B cell (primary cell): ENCODE measurements around the gene TFEB. TPM values are rescaled to one million over a fixed set of nuclear protein-coding genes. Genes with fewer than 3 reads are reported as not detected.

Source experiments
- ATAC-seq: fragments of 200-7000 bp; cut with Tn5 transposase; one replicate; pipeline ENCODE4 v1.10.0; 2021; ENCODE audit warnings: low read depth, mild to moderate bottlenecking, moderate number of reproducible peaks, moderate library complexity
- CTCF ChIA-PET: fragments of 350-600 bp; sonication (Branson Sonifier 250); formaldehyde crosslinking; loops from one replicate; lab custom pipeline; 2021; ENCODE audit warnings: antibody characterized with exemption, inconsistent platforms; lab: Charles Lee
- POLR2A ChIA-PET: fragments of 350-600 bp; sonication (Branson Sonifier 250); formaldehyde crosslinking; loops from one replicate; lab custom pipeline; 2021; ENCODE audit warnings: antibody characterized with exemption; lab: Charles Lee
- DNase-seq: peaks from one replicate; pipeline ENCODE4 v3.0.0; 2013
- H2AFZ ChIP-seq: 2 replicates; pipeline ENCODE4 v1.6.1; 2012; ENCODE audit warnings: mild to moderate bottlenecking, low read depth, low read length; ENCODE audit not compliant: insufficient read depth, poor library complexity, severe bottlenecking
- H3K27ac ChIP-seq, 2 donors: 1 replicate in 1 of 2; 2 replicates in 1 of 2; pipeline ENCODE4 v1.5.1; 2012 to 2013; ENCODE audit warnings: low read length in 2 of 2, mild to moderate bottlenecking in 2 of 2, moderate library complexity in 1 of 2
- H3K27me3 ChIP-seq, 4 experiments: fragments of 200-600 bp in 1 of 4; sonication (generic) in 1 of 4; replicated peaks in 1 of 4; 1 replicate in 2 of 4; 2 replicates in 2 of 4; pipeline versions ENCODE4 v1.6.1 to v1.7.0; 2013 to 2016; ENCODE audit warnings: low read length in 3 of 4, mild to moderate bottlenecking in 2 of 4, mixed read lengths in 1 of 4, moderate library complexity in 1 of 4; ENCODE audit not compliant: insufficient read depth in 4 of 4, control insufficient read depth in 3 of 4; ENCODE audit errors: control extremely low read depth in 1 of 4
- H3K36me3 ChIP-seq, 2 experiments: replicated peaks in 1 of 2; 1 replicate in 1 of 2; 2 replicates in 1 of 2; pipeline versions ENCODE4 v1.6.1 to v1.7.1; 2013; ENCODE audit warnings: low read length in 1 of 2; ENCODE audit not compliant: insufficient read depth in 2 of 2, control insufficient read depth in 1 of 2; ENCODE audit errors: control extremely low read depth in 1 of 2, extremely low read depth in 1 of 2
- H3K4me1 ChIP-seq, 2 donors: fragments of 200-600 bp in 1 of 2; sonication (generic) in 1 of 2; 1 replicate in 1 of 2; 2 replicates in 1 of 2; pipeline versions ENCODE4 v1.5.1 to v1.6.1; 2013 to 2017; ENCODE audit warnings: low read length in 2 of 2; ENCODE audit not compliant: control insufficient read depth in 2 of 2, insufficient read depth in 2 of 2
- H3K4me2 ChIP-seq: replicated peaks from 2 replicates; pipeline ENCODE3; 2012; ENCODE audit warnings: mild to moderate bottlenecking, low read depth, low read length; ENCODE audit not compliant: poor library complexity, severe bottlenecking
- H3K4me3 ChIP-seq, 5 experiments: fragments of 200-600 bp in 1 of 5; sonication (generic) in 1 of 5; 1 replicate in 3 of 5; 2 replicates in 2 of 5; pipeline versions ENCODE4 v1.5.1 to v1.7.0; 2011 to 2016; ENCODE audit warnings: low read length in 4 of 5, mild to moderate bottlenecking in 4 of 5, low read depth in 2 of 5, control low read depth in 1 of 5, moderate library complexity in 1 of 5; ENCODE audit not compliant: insufficient read depth in 1 of 5; ENCODE audit errors: control extremely low read depth in 1 of 5, extremely low read depth in 1 of 5
- H3K79me2 ChIP-seq: fragments of 200-600 bp; sonication (generic); one replicate; pipeline ENCODE4 v1.6.0; 2016; ENCODE audit warnings: low read length; ENCODE audit not compliant: control insufficient read depth, insufficient read depth
- H3K9ac ChIP-seq: fragments of 200-600 bp; sonication (generic); 2 replicates; pipeline ENCODE4 v1.6.1; 2017; ENCODE audit warnings: mild to moderate bottlenecking, low read length, moderate library complexity
- H3K9me3 ChIP-seq, 3 donors: one replicate each; pipeline versions ENCODE4 v1.6.1 to v1.7.1; 2013; ENCODE audit warnings: low read length in 2 of 3; ENCODE audit not compliant: control insufficient read depth in 2 of 3, insufficient read depth in 1 of 3; ENCODE audit errors: control extremely low read depth in 1 of 3
- H4K20me1 ChIP-seq: 2 replicates; pipeline ENCODE4 v1.6.0; 2012; ENCODE audit warnings: mild to moderate bottlenecking, low read length; ENCODE audit not compliant: insufficient read depth, control insufficient read depth, poor library complexity, severe bottlenecking
- H3K27ac Mint-ChIP-seq: one replicate; pipeline ENCODE4 v1.8.0; 2021; ENCODE audit warnings: mixed read lengths
- H3K27me3 Mint-ChIP-seq: one replicate; pipeline ENCODE4 v1.8.0; 2021; ENCODE audit warnings: mixed read lengths
- H3K4me1 Mint-ChIP-seq: one replicate; pipeline ENCODE4 v1.8.0; 2021; ENCODE audit warnings: mixed read lengths
- H3K4me3 Mint-ChIP-seq: one replicate; pipeline ENCODE4 v1.8.0; 2021; ENCODE audit warnings: mixed read lengths
- H3K9me3 Mint-ChIP-seq: one replicate; pipeline ENCODE4 v1.8.0; 2022; ENCODE audit warnings: mixed read lengths; ENCODE audit not compliant: insufficient read depth
- EZH2 ChIP-seq: IDR thresholded peaks from 2 replicates; pipeline ENCODE4 v1.6.1; 2012; ENCODE audit warnings: borderline replicate concordance, low read depth, mild to moderate bottlenecking, moderate library complexity, low read length; ENCODE audit not compliant: insufficient read depth, poor library complexity, severe bottlenecking
- WGBS: methylation state at CpG from one replicate; pipeline ENCODE4 v1.1.5; 2013; ENCODE audit warnings: missing lambda C conversion rate; ENCODE audit not compliant: insufficient coverage; 5-methylcytosine and 5-hydroxymethylcytosine counted together
- intact Hi-C: fragments of 100-400 bp; cut with micrococcal nuclease; formaldehyde crosslinking; loops from one replicate; pipeline ENCODE4 v1.10.0; 2022
- polyA plus RNA-seq: library from polyadenylated mRNA; depleted of rRNA; stranded (reverse); fragments of >200 nt; gene quantifications from 2 replicates; pipeline ENCODE4 v1.2.3, GENCODE V29; 2012
- total RNA-seq, 2 donors: library from RNA; stranded (reverse); fragments of 120-200 nt in 1 of 2; gene quantifications; 1 replicate in 1 of 2; 2 replicates in 1 of 2; pipeline versions ENCODE4 v1.2.3 to v1.2.4, GENCODE V29; 2013 to 2022
- TF ChIP-seq, protein P1 (sequence below): fragments of 200-600 bp; IDR thresholded peaks from one replicate; pipeline ENCODE4 v1.8.0; 2022; ENCODE audit warnings: antibody characterized with exemption, mild to moderate bottlenecking

TFEB gene
- total and polyA plus RNA-seq, 2 donors (not counting 1 experiment from before 2014, with no cell fraction given), result 113 to 148 TPM

- TF ChIP-seq, protein P1, sequence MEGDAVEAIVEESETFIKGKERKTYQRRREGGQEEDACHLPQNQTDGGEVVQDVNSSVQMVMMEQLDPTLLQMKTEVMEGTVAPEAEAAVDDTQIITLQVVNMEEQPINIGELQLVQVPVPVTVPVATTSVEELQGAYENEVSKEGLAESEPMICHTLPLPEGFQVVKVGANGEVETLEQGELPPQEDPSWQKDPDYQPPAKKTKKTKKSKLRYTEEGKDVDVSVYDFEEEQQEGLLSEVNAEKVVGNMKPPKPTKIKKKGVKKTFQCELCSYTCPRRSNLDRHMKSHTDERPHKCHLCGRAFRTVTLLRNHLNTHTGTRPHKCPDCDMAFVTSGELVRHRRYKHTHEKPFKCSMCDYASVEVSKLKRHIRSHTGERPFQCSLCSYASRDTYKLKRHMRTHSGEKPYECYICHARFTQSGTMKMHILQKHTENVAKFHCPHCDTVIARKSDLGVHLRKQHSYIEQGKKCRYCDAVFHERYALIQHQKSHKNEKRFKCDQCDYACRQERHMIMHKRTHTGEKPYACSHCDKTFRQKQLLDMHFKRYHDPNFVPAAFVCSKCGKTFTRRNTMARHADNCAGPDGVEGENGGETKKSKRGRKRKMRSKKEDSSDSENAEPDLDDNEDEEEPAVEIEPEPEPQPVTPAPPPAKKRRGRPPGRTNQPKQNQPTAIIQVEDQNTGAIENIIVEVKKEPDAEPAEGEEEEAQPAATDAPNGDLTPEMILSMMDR, result no peak
- no peak for TF ChIP-seq EZH2
- no peaks in the 10 kb centered on the region for H3K36me3 ChIP-seq
- peaks cover 0 to 3% (median 0%) of the 10 kb centered on the region in 4 experiments for H3K27me3 ChIP-seq
- no peak overlapping the region for H2AFZ ChIP-seq
- H3K9me3 ChIP-seq, result no peaks in the 10 kb centered on the region
- no peaks in the 10 kb centered on the region for H4K20me1 ChIP-seq
- H3K9me3 Mint-ChIP-seq, result no peaks in the 10 kb centered on the region
- H3K27me3 Mint-ChIP-seq, result peaks cover 3% of the 10 kb centered on the region
- intact Hi-C loops, result no loop called here
- ChIA-PET CTCF (interaction anchor here (0.7 kb wide), 1 partner anchor 74 kb away, joined by 4 read pairs; no protein-coding TSS in a partner anchor), POLR2A (no interaction called here)
- no peaks in the 10 kb centered on the region for H3K79me2 ChIP-seq
- no peak for DNase-seq
- H3K4me2 ChIP-seq, result no peak overlapping the region
- no peak overlapping the region for H3K27ac ChIP-seq
- no peak overlapping the region for H3K4me3 Mint-ChIP-seq
- WGBS, result 95% methylated on average over 3 of the region's 6 CpGs
- H3K27ac Mint-ChIP-seq, result no peak overlapping the region
- no peak overlapping the region for H3K9ac ChIP-seq
- no peak for ATAC-seq
- H3K4me1 Mint-ChIP-seq, result no peaks in the 10 kb centered on the region
- no peak overlapping the region for H3K4me3 ChIP-seq
- H3K4me1 ChIP-seq, result no peaks in the 10 kb centered on the region
Observed at GRCh38 chr6:41758641-41759035, 23.2 kb upstream of the TFEB start.

- no peak overlapping the region for H3K4me3 ChIP-seq
- H3K9ac ChIP-seq, result no peak overlapping the region
- H2AFZ ChIP-seq, result no peak overlapping the region
- TF ChIP-seq, protein P1, result no peak
- TF ChIP-seq EZH2, result no peak
- no peak overlapping the region for H3K27ac ChIP-seq
- no peaks in the 10 kb centered on the region for H3K4me1 ChIP-seq
- H3K36me3 ChIP-seq, result no peaks in the 10 kb centered on the region
- no peaks in the 10 kb centered on the region for H3K27me3 ChIP-seq
- H3K4me2 ChIP-seq, result no peak overlapping the region
- intact Hi-C loops, result no loop called here
- Mint-ChIP-seq H3K9me3 (no peaks in the 10 kb centered on the region), H3K27ac (no peak overlapping the region), H3K4me3 (no peak overlapping the region), H3K4me1 (no peaks in the 10 kb centered on the region), H3K27me3 (peaks cover 3% of the 10 kb centered on the region)
- 88% methylated on average over 4 of the region's 8 CpGs for WGBS
- no peaks in the 10 kb centered on the region for H3K9me3 ChIP-seq
- H4K20me1 ChIP-seq, result no peaks in the 10 kb centered on the region
- ATAC-seq (no peak), DNase-seq (no peak)
- ChIA-PET POLR2A (no interaction called here), CTCF (no interaction called here)
- no peaks in the 10 kb centered on the region for H3K79me2 ChIP-seq
Observed at GRCh38 chr6:41757931-41758640, 22.7 kb upstream of the TFEB start.
